Fibroblast of lung (primary cell): Measurements from ENCODE around the gene C1QTNF8. TPM values are rescaled to one million over a fixed set of nuclear protein-coding genes. Genes with fewer than 3 reads are reported as not detected.
"Not testable (repeated sequence)": the region's sequence is repeated elsewhere in the genome, so short reads cannot be mapped to it uniquely, and the experiment has no call there.

ENCODE experiments used
- DNase-seq, 2 donors: peaks; one replicate each; pipeline versions ENCODE4 v3.0.0 to v3.0.0-alpha.2; 2010; ENCODE audit warnings: low read depth in 2 of 2
- H2AFZ ChIP-seq: 2 replicates; pipeline ENCODE4 v1.5.1; 2012; ENCODE audit warnings: low read length, control low read depth, inconsistent platforms
- H3K27ac ChIP-seq: 2 replicates; pipeline ENCODE4 v1.5.1; 2011; ENCODE audit warnings: low read length, control low read depth; ENCODE audit not compliant: insufficient read depth
- H3K27me3 ChIP-seq: 2 replicates; pipeline ENCODE4 v1.5.1; 2011; ENCODE audit warnings: mild to moderate bottlenecking, low read length; ENCODE audit not compliant: control insufficient read depth, insufficient read depth
- H3K36me3 ChIP-seq: 2 replicates; pipeline ENCODE4 v1.5.1; 2011; ENCODE audit warnings: low read length; ENCODE audit not compliant: control insufficient read depth, insufficient read depth
- H3K4me1 ChIP-seq: 2 replicates; pipeline ENCODE4 v1.5.1; 2011; ENCODE audit warnings: low read length; ENCODE audit not compliant: control insufficient read depth, insufficient read depth; ENCODE audit errors: extremely low read depth
- H3K4me2 ChIP-seq: 2 replicates; pipeline ENCODE4 v1.5.1; 2011; ENCODE audit warnings: low read length, control low read depth; ENCODE audit not compliant: insufficient read depth; ENCODE audit errors: extremely low read depth
- H3K4me3 ChIP-seq, 4 experiments: fragments of 200-600 bp in 1 of 4; sonication (generic) in 1 of 4; replicated peaks in 1 of 4; 2 replicates each; pipeline ENCODE4 v1.5.1; 2011 to 2016; ENCODE audit warnings: low read length in 4 of 4, low read depth in 3 of 4, mild to moderate bottlenecking in 3 of 4, control low read depth in 2 of 4, inconsistent platforms in 1 of 4, mixed read lengths in 1 of 4; ENCODE audit not compliant: insufficient read depth in 1 of 4; ENCODE audit errors: control extremely low read depth in 1 of 4
- H3K79me2 ChIP-seq: 2 replicates; pipeline ENCODE4 v1.5.1; 2012; ENCODE audit warnings: mild to moderate bottlenecking, low read length, inconsistent platforms; ENCODE audit not compliant: control insufficient read depth, insufficient read depth
- H3K9ac ChIP-seq: 2 replicates; pipeline ENCODE4 v1.5.1; 2011; ENCODE audit warnings: mild to moderate bottlenecking, low read length, control low read depth; ENCODE audit not compliant: insufficient read depth
- H3K9me3 ChIP-seq: 2 replicates; pipeline ENCODE4 v1.5.1; 2012; ENCODE audit warnings: low read depth, low read length; ENCODE audit not compliant: control insufficient read depth, insufficient read depth
- H4K20me1 ChIP-seq: 2 replicates; pipeline ENCODE4 v1.5.1; 2011; ENCODE audit warnings: low read length; ENCODE audit not compliant: control insufficient read depth, insufficient read depth; ENCODE audit errors: extremely low read depth
- CTCF ChIP-seq, 2 donors: IDR thresholded peaks in 1 of 2; conservative IDR thresholded peaks in 1 of 2; 1 replicate in 1 of 2; 2 replicates in 1 of 2; pipeline ENCODE4 v1.5.1; 2011 to 2012; ENCODE audit warnings: low read length in 2 of 2, control low read depth in 1 of 2, inconsistent platforms in 1 of 2, low read depth in 1 of 2, mild to moderate bottlenecking in 1 of 2
- EZH2 ChIP-seq: IDR thresholded peaks from 2 replicates; pipeline ENCODE4 v1.5.1; 2012; ENCODE audit warnings: low read length, control low read depth, mild to moderate bottlenecking; ENCODE audit errors: missing control alignments
- polyA plus RNA-seq, 2 donors: library from polyadenylated mRNA; depleted of rRNA in 1 of 2; stranded (reverse) in 1 of 2; unstranded in 1 of 2; fragments of >200 nt; gene quantifications; 2 replicates each; pipeline ENCODE4 v1.2.1, GENCODE V29; 2011 to 2012; ENCODE audit warnings: missing spikeins in 1 of 2
- total RNA-seq: library from RNA; depleted of rRNA; stranded (reverse); fragments of >200 nt; gene quantifications from 2 replicates; pipeline ENCODE4 v1.2.1, GENCODE V29; 2014

Gene C1QTNF8
- total and polyA plus RNA-seq, 2 donors (not counting 1 experiment from before 2014, with no cell fraction given), result not detected

GRCh38 chr16:1093284-1094123, 2.5 kb downstream of the C1QTNF8 start:
- Histone ChIP-seq H3K79me2 (no peaks in the 10 kb centered on the region), H3K4me2 (no peak overlapping the region), H3K9me3 (no peaks in the 10 kb centered on the region), H3K4me3 (no peak overlapping the region), H3K27me3 (no peaks in the 10 kb centered on the region), H3K4me1 (no peaks in the 10 kb centered on the region), H2AFZ (no peak overlapping the region), H3K36me3 (no peaks in the 10 kb centered on the region), H3K27ac (no peak overlapping the region), H4K20me1 (no peaks in the 10 kb centered on the region), H3K9ac (no peak overlapping the region)
- TF ChIP-seq EZH2 (no peak), CTCF (conservative IDR thresholded peaks at IDR 0.05 in 1 of 2, IDR thresholded peaks at IDR 0.05 in 1 of 2; ENCODE audit: low read depth in 1 of 2, low read length in 2 of 2) (no peak)
- DNase-seq, result no peak

- not testable (repeated sequence) for H4K20me1 ChIP-seq, H3K27me3 ChIP-seq, H3K4me2 ChIP-seq, H3K4me1 ChIP-seq, DNase-seq, H3K27ac ChIP-seq, H2AFZ ChIP-seq, H3K36me3 ChIP-seq, H3K9me3 ChIP-seq, H3K4me3 ChIP-seq, H3K79me2 ChIP-seq, H3K9ac ChIP-seq
Observed at GRCh38 chr16:1092685-1093283, 3.3 kb downstream of the C1QTNF8 start.

- Histone ChIP-seq H3K4me1 (no peaks in the 10 kb centered on the region), H3K27ac (no peak overlapping the region), H3K27me3 (no peaks in the 10 kb centered on the region), H3K4me3 (no peak overlapping the region), H3K79me2 (no peaks in the 10 kb centered on the region), H3K9ac (no peak overlapping the region), H2AFZ (no peak overlapping the region), H3K36me3 (no peaks in the 10 kb centered on the region), H3K4me2 (no peak overlapping the region), H3K9me3 (no peaks in the 10 kb centered on the region), H4K20me1 (no peaks in the 10 kb centered on the region)
- no peak for TF ChIP-seq EZH2
- no peak for TF ChIP-seq CTCF (conservative IDR thresholded peaks at IDR 0.05 in 1 of 2, IDR thresholded peaks at IDR 0.05 in 1 of 2; ENCODE audit: low read depth in 1 of 2, low read length in 2 of 2)
- no peak for DNase-seq
Observed at GRCh38 chr16:1091992-1092552, 4.0 kb downstream of the C1QTNF8 start.
